Adipocyte (in vitro differentiated cells): ENCODE measurements around the gene SERPINH1.

Experiments used
- DNase-seq: peaks from one replicate; pipeline ENCODE4 v3.0.0-alpha.2; 2015; ENCODE audit warnings: low read depth
- H3K27me3 ChIP-seq: replicated peaks from 2 replicates; pipeline ENCODE4 v1.7.0; 2013; ENCODE audit warnings: mild to moderate bottlenecking, low read length, moderate library complexity; ENCODE audit not compliant: control insufficient read depth, insufficient read depth
- H3K36me3 ChIP-seq: 2 replicates; pipeline ENCODE4 v1.7.0; 2013; ENCODE audit warnings: low read length, mild to moderate bottlenecking, moderate library complexity; ENCODE audit not compliant: control insufficient read depth, insufficient read depth, severe bottlenecking
- H3K4me1 ChIP-seq: 2 replicates; pipeline ENCODE4 v1.7.0; 2013; ENCODE audit warnings: mild to moderate bottlenecking, low read length, moderate library complexity; ENCODE audit not compliant: control insufficient read depth, insufficient read depth
- H3K4me3 ChIP-seq: 2 replicates; pipeline ENCODE4 v1.7.0; 2013; ENCODE audit warnings: mild to moderate bottlenecking, low read length, moderate library complexity
- H3K9ac ChIP-seq: 2 replicates; pipeline ENCODE4 v1.7.0; 2013; ENCODE audit warnings: mild to moderate bottlenecking, low read length, moderate library complexity
- H3K9me3 ChIP-seq: 2 replicates; pipeline ENCODE4 v1.7.0; 2013; ENCODE audit warnings: mild to moderate bottlenecking, low read length, moderate library complexity; ENCODE audit not compliant: control insufficient read depth

The SERPINH1 gene

GRCh38 chr11:75547617-75548058 is 14.4 kb upstream of the SERPINH1 start:
- H3K4me3 ChIP-seq, result no peak overlapping the region
- H3K9ac ChIP-seq, result peak overlapping the region; percentile 35
- H3K27me3 ChIP-seq, result no peaks in the 10 kb centered on the region
- H3K9me3 ChIP-seq, result no peaks in the 10 kb centered on the region
- H3K36me3 ChIP-seq, result no peaks in the 10 kb centered on the region
- peak; percentile 90 for DNase-seq
- peaks cover 7% of the 10 kb centered on the region for H3K4me1 ChIP-seq

- Histone ChIP-seq H3K4me3 (no peak overlapping the region), H3K4me1 (peaks cover 14% of the 10 kb centered on the region), H3K9me3 (no peaks in the 10 kb centered on the region), H3K9ac (no peak overlapping the region), H3K36me3 (no peaks in the 10 kb centered on the region), H3K27me3 (no peaks in the 10 kb centered on the region)
- DNase-seq, result no peak
Observed at GRCh38 chr11:75548595-75549272, 13.3 kb upstream of the SERPINH1 start.

GRCh38 chr11:75549370-75549958 is 12.6 kb upstream of the SERPINH1 start:
- Histone ChIP-seq H3K9ac (no peak overlapping the region), H3K36me3 (no peaks in the 10 kb centered on the region), H3K4me3 (no peak overlapping the region), H3K27me3 (no peaks in the 10 kb centered on the region), H3K4me1 (peaks cover 20% of the 10 kb centered on the region), H3K9me3 (no peaks in the 10 kb centered on the region)
- DNase-seq, result no peak

- no peak for DNase-seq
- H3K9ac ChIP-seq, result peak overlapping the region; percentile 35
- no peaks in the 10 kb centered on the region for H3K27me3 ChIP-seq
- H3K9me3 ChIP-seq, result no peaks in the 10 kb centered on the region
- no peaks in the 10 kb centered on the region for H3K36me3 ChIP-seq
- peaks cover 47% of the 10 kb centered on the region for H3K4me1 ChIP-seq
- no peak overlapping the region for H3K4me3 ChIP-seq
Observed at GRCh38 chr11:75553182-75553581, 8.9 kb upstream of the SERPINH1 start.

GRCh38 chr11:75553889-75554257 is 8.2 kb upstream of the SERPINH1 start:
- Histone ChIP-seq H3K36me3 (no peaks in the 10 kb centered on the region), H3K9ac (peak overlapping the region; percentile 35), H3K4me1 (peaks cover 54% of the 10 kb centered on the region), H3K4me3 (peak overlapping the region; percentile 40), H3K27me3 (no peaks in the 10 kb centered on the region), H3K9me3 (no peaks in the 10 kb centered on the region)
- no peak for DNase-seq

- DNase-seq, result peak; percentile 99
- peak overlapping the region; percentile 68 for H3K4me3 ChIP-seq
Observed at GRCh38 chr11:75554258-75555022, 7.6 kb upstream of the SERPINH1 start.

GRCh38 chr11:75555079-75555811 is 6.8 kb upstream of the SERPINH1 start:
- Histone ChIP-seq H3K9me3 (no peaks in the 10 kb centered on the region), H3K27me3 (no peaks in the 10 kb centered on the region), H3K4me1 (peaks cover 66% of the 10 kb centered on the region), H3K9ac (peak overlapping the region; percentile 87), H3K36me3 (no peaks in the 10 kb centered on the region), H3K4me3 (peak overlapping the region; percentile 68)
- DNase-seq, result no peak

More at GRCh38 chr11:75554258-75555022, 7.6 kb upstream of the SERPINH1 start:
- Histone ChIP-seq H3K9ac (peak overlapping the region; percentile 87), H3K9me3 (no peaks in the 10 kb centered on the region), H3K4me1 (peaks cover 58% of the 10 kb centered on the region), H3K27me3 (no peaks in the 10 kb centered on the region), H3K36me3 (no peaks in the 10 kb centered on the region)

- H3K27me3 ChIP-seq, result no peaks in the 10 kb centered on the region
- no peak for DNase-seq
- no peak overlapping the region for H3K4me3 ChIP-seq
- peaks cover 77% of the 10 kb centered on the region for H3K4me1 ChIP-seq
- peak overlapping the region; percentile 99 for H3K9ac ChIP-seq
- H3K9me3 ChIP-seq, result no peaks in the 10 kb centered on the region
- H3K36me3 ChIP-seq, result no peaks in the 10 kb centered on the region
Observed at GRCh38 chr11:75556275-75556674, 5.8 kb upstream of the SERPINH1 start.

- Histone ChIP-seq H3K4me1 (peaks cover 81% of the 10 kb centered on the region), H3K9ac (peak overlapping the region; percentile 99), H3K27me3 (no peaks in the 10 kb centered on the region), H3K4me3 (peak overlapping the region; percentile 70), H3K9me3 (no peaks in the 10 kb centered on the region), H3K36me3 (no peaks in the 10 kb centered on the region)
- peak; percentile 97 for DNase-seq
Observed at GRCh38 chr11:75557666-75558494, 4.2 kb upstream of the SERPINH1 start.

GRCh38 chr11:75558939-75559843 is 2.9 kb upstream of the SERPINH1 start:
- H3K9me3 ChIP-seq, result no peaks in the 10 kb centered on the region
- peak overlapping the region; percentile 99 for H3K9ac ChIP-seq
- peaks cover 70% of the 10 kb centered on the region for H3K4me1 ChIP-seq
- peak; percentile 83 for DNase-seq
- H3K27me3 ChIP-seq, result no peaks in the 10 kb centered on the region
- peak overlapping the region; percentile 70 for H3K4me3 ChIP-seq
- H3K36me3 ChIP-seq, result no peaks in the 10 kb centered on the region
